Measurements from ENCODE around the gene SEC61G.

Gene SEC61G

DNA sequence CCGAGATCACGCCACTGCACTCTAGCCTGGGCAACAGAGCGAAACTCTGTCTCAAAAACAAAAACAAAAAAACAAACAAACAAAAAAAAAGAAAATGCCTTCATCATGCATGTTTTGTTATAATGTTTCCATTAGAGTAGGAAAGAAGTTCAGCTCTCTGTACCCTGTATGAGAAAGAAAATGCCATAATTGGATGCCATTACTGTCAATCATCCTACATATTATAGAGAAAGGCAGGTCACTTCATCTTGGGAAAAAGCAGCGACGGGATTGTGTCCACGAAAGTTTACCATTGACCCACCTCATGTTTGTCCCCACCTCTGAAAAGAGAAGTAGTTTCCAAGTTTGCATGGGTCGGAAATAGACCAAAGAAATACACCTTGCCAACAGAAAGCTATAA is 33.8 kb downstream of the SEC61G start:
- H3K27ac ChIP-seq, result no peak overlapping the region
- TF ChIP-seq CTCF (IDR thresholded peaks at IDR 0.05) (no peak), ZFX (IDR thresholded peaks at IDR 0.05; ENCODE audit: borderline replicate concordance) (no peak)

DNA sequence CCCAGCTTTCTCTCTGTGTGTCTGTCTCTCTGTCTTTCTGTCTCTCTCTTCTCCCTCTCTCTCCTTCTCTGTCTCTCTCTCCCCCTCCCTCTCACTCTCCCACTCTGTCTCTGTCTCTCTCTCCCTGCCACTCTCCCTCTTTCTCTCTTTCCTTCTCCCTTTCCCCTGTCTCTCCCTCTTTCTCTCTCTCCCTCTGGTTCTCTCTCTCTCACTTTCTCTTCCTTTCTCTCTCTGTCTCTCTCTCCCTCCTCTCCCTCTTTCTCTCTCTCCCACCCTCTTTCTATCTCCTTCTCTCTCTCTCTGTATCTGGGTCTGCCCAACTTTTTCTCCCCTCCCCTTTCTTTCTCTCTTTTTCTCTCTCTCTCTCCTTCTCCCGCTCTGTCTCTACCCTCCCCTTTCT is 36.5 kb downstream of the SEC61G start:
- H3K27ac ChIP-seq, result no peak overlapping the region
- TF ChIP-seq ZFX (IDR thresholded peaks at IDR 0.05; ENCODE audit: borderline replicate concordance), result no peak
- no peak for TF ChIP-seq CTCF (IDR thresholded peaks at IDR 0.05)

GRCh38 chr7:54722026-54722425 is 37.0 kb downstream of the SEC61G start:
- no peak overlapping the region for H3K27ac ChIP-seq
- TF ChIP-seq CTCF (IDR thresholded peaks at IDR 0.05) (no peak), ZFX (IDR thresholded peaks at IDR 0.05; ENCODE audit: borderline replicate concordance) (no peak)

DNA sequence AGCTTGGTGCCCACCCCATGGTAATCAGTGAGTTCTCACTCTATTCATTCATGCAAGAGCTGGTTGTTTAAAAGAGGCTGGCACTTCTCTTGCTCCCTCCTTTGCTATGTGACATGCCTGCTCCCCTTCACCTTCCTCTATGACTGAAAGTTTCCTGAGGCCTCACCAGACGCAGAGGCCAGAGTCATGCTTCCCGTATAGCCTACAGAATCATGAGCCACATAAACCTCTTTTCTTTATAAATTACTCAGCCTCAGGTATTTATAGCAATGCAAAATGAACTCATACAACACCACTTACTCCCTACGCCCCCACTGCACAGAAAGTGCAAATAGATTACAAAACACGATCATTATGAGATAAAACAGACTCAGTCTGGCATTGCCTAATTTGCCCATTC is 39.0 kb downstream of the SEC61G start:
- H3K27ac ChIP-seq, result no peak overlapping the region
- TF ChIP-seq ZFX (IDR thresholded peaks at IDR 0.05; ENCODE audit: borderline replicate concordance), result no peak
- no peak for TF ChIP-seq CTCF (IDR thresholded peaks at IDR 0.05)

DNA sequence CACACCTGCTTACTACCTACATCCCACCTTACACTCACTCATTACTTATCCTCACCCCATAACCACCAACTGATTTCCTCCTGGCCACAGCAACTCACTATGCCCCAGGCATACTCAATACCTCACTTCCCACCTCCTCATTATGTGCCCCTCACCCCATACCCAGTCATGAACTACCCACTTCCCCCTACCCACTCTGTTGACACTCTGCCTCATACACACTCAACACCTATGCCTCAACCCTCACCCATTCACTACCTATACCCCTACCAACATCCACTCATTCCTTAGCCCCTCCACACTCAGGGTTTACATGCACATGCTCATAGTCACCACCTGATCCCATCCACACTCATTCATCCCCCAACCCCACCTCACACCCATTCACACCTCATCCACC is 39.6 kb downstream of the SEC61G start:
- no peak overlapping the region for H3K27ac ChIP-seq
- TF ChIP-seq ZFX (IDR thresholded peaks at IDR 0.05; ENCODE audit: borderline replicate concordance) (no peak), CTCF (IDR thresholded peaks at IDR 0.05) (no peak)

- TF ChIP-seq CTCF (IDR thresholded peaks at IDR 0.05) (no peak), ZFX (IDR thresholded peaks at IDR 0.05; ENCODE audit: borderline replicate concordance) (no peak)
- no peak overlapping the region for H3K27ac ChIP-seq
These were observed 46.2 kb downstream of the SEC61G start for GRCh38 chr7:54712820-54713219.

- no peak for TF ChIP-seq ZFX (IDR thresholded peaks at IDR 0.05; ENCODE audit: borderline replicate concordance)
- no peak for TF ChIP-seq CTCF (IDR thresholded peaks at IDR 0.05)
- no peak overlapping the region for H3K27ac ChIP-seq
These were observed 47.0 kb downstream of the SEC61G start for GRCh38 chr7:54711900-54712595.
